Measurements from ENCODE around the gene TLR2.

Gene TLR2, protein sequence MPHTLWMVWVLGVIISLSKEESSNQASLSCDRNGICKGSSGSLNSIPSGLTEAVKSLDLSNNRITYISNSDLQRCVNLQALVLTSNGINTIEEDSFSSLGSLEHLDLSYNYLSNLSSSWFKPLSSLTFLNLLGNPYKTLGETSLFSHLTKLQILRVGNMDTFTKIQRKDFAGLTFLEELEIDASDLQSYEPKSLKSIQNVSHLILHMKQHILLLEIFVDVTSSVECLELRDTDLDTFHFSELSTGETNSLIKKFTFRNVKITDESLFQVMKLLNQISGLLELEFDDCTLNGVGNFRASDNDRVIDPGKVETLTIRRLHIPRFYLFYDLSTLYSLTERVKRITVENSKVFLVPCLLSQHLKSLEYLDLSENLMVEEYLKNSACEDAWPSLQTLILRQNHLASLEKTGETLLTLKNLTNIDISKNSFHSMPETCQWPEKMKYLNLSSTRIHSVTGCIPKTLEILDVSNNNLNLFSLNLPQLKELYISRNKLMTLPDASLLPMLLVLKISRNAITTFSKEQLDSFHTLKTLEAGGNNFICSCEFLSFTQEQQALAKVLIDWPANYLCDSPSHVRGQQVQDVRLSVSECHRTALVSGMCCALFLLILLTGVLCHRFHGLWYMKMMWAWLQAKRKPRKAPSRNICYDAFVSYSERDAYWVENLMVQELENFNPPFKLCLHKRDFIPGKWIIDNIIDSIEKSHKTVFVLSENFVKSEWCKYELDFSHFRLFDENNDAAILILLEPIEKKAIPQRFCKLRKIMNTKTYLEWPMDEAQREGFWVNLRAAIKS

DNA sequence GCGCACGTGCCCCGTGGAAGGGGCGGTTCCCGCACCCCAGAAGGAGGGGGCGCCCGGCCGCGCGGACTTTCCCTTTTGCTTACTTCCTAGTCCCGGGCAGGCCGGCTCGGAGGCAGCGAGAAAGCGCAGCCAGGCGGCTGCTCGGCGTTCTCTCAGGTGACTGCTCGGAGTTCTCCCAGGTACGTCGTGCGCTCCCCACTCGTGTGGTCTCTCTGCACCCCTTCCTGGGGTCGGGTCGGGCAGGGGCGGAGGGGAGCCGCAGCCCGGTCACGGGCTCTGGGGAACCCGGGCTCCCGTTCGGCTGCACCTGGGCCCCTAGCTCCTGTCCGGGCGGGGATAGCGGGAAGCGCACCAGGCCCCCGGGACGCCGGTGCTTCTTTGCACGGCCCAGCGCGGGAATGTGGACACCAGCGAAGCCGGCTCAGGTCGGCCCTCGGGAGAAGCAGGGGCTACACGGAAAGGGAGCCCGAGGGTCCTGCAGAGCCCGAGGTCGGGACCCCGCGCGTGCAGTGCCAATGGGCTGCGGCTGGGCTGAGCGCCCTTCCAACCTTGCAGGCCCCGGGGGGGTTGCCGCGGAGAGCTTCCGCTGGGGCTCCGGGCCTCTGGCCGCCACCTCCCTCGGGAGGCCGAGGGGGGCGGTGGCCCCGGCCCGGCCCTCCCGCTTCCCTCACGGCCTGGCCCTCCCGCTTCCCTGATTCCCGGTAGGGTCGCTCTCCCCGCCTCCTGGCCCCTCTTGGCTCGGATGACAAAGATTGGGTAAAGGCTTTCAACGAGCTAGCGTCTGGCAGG, at the start of gene TLR2:
TLR2 (plus strand) TSS at position 99 of the 789 bp plus-strand sequence. CDS start 18,628 bp downstream, outside the sequence.
- DNase-seq (ENCODE audit: low read depth), result peak; percentile 43

DNA sequence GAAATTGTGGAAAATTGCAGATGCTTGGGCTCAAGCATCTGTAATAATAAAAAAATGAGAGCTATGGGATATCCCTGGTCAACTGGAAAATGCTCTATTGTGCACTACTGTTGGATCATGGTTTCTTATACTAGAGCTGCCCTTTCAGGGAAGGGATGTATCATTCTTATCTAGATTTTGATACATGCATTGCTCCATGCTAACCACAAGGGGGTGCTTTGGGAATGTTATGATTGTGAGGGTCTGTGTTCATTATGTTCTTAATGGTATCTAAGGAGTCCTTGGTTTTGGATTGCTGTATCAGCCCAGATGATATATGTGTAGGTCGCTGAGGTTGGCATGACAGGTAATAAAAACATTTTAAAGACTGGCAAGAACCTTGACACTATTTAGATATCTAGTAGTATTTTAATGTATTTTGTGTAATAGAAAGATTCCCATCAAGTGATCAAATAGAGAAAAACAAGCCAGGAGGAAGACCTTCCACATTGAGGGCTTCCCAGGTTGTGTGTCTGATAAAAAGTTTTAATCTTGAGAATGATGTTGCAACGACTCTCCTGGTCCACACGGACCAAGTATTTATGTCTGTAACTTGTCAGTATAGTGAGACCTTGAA, 49.2 kb upstream of the TLR2 start:
- DNase-seq (ENCODE audit: low read depth), result no peak

DNA sequence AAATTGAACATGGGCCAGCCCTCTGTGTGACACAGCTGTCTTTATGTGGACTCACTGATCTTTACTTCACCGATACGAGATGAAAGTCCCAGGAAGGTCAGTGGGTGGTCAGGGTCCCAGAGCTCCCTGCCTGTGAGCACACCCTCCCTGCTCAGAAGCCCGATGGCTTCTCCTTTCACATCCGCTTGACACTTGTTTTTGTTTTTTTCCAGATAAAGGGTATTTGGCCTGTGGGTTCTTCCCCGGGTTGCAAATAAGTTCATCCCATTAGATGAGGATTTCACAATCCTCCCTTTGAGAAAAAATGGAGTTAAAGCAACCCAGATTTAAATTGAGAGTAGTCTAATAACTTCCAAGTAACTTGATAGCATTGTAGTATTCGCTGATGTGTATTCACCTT, 48.2 kb upstream of the TLR2 start:
- no peak for DNase-seq (ENCODE audit: low read depth)

DNA sequence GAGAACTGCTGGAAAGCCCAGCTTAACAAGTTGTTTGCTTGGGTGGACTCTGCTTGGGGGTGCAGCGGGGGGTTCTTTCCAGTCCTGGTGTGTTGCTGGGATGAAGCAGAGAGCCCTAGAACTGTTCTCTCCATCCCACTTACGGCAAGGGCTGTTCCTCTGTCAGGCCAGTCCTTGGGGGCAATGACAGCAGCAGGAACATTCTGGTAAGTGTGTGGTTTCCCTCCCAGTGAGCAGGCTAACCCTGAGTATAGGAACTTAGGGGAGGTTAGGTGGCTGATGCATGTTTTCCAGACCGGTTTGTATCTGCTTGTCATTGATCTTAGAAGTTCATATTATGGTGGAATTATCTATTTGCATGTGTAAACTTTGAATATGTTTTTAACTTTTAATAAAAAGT, 46.9 kb upstream of the TLR2 start:
- no peak for DNase-seq (ENCODE audit: low read depth)

DNA sequence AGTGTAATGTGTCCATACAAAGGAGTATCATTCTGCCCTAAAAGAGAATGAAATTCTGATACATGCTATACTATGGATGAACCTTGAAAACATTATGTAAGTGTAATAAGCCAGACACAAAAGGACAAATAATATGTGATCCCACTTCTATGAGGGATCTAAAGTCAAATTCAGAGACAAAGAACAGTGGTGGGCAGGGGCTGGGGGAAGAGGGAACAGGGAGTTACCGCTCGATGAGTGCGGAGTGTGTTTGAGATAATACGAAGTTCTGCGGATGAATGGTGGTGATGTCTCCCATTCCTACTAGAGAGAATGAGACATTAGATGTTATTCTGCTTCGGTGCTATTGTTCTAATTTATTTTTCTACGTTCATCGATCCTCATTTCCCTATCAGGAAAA, 46.1 kb upstream of the TLR2 start:
- DNase-seq (ENCODE audit: low read depth), result no peak

DNA sequence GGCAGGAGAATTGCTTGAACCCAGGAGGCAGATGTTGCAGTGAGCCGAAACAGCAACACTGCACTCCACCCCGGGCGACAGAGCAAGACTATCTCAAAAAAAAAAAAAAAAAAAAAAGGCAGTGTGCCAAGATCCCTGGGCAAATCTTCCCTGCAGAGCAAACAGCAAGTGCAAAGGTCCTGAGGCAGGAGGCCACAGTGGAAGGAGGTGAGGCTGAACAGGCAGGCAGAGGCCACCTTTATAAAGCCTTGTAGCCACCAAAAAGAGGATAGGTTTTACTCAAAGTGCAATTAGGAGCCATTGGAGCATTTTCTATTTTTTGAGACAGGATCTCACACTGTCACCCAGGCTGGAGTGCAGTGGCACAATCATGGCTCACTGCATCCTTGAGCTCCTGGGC, 45.1 kb upstream of the TLR2 start:
- DNase-seq (ENCODE audit: low read depth), result no peak

DNA sequence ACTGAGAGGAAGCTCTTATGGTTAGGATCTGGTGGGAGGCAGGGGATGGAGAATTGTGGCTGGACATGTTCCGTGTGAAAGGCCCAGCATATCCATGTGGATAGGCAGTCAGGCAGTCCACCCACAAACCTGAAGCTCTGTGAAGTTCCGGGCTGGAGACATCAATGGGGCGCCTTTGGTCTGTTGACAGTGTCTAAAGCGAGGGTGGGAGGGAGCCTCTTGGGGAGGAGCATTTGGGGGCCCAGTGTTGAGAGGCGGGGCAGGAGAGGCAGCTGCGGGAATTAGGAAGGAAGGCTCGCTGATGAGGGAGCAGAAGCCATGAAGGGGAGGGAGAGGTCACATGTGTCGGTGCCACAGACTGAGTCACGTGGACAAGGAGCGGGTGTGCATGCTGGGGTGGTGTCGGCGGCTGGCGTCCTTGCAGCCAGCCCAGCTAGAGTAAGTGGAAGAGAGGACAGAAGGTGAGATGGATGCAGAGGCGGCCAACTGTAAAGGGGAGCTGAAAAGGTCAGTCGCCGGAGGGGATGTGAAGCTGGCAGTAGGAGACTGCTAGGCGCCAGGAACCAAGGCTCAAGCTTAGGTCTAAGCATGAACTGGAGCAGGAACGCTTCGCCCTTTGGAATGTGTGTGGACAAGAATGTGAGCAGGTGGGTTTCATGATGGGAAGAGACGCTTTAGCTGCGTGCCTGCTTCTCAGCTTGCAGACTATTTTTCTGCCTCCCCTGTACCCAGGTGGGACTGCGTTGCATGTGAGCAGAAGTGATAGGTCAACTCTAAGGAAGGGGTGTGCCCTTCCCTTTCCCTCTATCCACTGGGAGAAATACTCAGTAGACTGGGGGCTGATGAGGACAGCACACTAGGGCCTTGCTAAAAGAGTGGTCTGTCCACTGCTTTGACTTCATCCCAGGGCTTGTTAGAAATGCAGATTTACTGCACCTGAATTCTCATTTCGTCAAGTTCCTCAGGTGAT, 44.0 kb upstream of the TLR2 start:
- DNase-seq (ENCODE audit: low read depth), result no peak

DNA sequence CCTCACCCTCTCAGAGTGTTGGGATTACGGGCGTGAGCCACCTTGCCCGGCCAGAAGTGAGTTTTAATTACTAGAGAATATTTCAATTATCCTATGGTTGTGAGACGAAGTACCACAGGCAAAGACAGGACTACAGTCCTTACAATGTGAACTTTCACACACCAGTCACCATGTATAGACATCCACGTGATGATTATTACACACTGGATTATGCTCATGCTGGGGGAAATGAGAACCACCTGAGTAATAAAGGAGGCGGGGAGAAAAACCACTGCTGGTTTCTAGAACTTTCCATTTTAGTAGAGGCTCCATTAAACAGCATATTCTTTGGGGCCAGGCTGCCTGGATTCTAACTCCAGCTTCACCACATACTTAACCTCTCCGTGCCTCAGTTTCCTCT, 42.5 kb upstream of the TLR2 start:
- no peak for DNase-seq (ENCODE audit: low read depth)

DNA sequence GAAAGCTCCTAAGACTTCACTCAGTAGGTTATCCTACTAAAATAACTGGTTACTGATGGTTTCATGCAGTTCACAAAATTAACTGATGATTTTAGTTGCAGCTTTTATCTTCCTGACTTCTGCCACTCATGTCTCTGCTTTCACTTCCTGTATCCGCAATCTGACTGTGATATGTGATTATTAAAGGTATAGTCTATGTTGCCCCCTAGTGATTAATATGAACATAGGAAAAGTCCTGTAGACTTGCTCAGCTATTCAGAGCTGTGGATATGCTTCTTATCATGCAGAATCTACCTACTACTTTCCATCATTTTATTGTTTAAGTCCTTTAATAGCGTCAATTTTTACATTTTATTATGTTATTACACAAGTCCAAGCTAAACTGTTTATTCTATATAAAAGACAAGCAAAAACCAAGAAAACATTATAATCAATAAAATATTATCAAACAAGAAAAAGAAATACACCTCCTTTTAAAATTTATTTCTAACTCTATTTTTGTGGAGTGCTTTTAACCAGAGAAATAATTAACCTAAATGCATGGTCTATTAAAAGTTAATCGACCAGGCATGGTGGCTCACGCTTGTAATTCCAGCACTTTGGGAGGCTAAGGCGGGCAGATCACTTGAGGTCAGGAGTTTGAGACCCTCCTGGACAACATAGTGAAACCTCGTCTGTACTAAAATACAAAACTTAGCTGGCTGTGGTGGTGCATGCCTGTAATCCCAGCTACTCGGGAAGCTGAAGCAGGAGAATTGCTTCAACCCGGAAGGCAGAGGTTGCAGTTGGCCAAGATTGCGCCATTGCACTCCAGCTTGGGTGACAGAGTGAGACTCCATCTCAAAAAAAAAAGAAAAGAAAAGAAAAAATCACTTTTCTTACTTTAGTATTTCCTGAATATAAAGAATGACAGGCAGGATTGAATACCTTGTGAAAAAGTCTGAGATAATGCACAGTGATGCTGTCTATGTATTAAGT, 40.4 kb upstream of the TLR2 start:
- DNase-seq (ENCODE audit: low read depth), result no peak

DNA sequence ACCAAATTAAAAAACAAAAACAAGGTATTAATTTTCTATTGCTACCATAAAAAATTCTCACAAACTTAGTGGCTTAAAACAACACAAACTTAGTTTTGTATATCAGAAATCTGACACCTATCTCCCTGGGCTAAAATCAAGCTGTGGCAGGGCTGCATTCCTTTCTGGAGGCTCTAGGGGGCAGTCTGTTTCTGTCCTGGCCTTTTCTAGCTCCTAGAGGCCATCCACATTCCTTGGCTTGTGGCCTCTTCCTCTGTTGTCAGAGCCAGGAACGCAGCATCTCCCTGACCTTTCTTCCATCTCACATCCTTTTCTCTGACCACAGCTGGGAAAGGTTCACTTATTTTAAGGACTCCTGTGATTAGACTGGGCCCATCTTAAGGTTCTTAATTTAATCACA, 38.9 kb upstream of the TLR2 start:
- DNase-seq (ENCODE audit: low read depth), result no peak

DNA sequence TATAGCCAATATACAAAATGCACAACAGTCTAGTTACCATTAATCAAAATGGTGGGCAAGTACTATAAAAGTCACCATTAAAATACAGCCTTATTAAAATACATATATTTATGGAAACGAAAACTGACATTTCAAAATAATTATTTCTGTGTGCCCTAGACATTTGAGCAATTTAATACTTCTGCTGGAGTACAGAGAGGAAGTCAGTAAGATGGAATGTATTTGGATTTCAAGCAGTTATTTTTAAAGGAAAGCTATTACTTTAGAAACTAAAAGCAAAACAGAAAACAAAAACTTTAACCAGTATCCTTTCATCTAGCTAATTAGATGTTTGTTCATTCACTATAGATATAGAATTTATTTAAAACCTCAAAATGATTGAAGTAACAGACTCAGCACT, 37.8 kb upstream of the TLR2 start:
- DNase-seq (ENCODE audit: low read depth), result no peak

DNA sequence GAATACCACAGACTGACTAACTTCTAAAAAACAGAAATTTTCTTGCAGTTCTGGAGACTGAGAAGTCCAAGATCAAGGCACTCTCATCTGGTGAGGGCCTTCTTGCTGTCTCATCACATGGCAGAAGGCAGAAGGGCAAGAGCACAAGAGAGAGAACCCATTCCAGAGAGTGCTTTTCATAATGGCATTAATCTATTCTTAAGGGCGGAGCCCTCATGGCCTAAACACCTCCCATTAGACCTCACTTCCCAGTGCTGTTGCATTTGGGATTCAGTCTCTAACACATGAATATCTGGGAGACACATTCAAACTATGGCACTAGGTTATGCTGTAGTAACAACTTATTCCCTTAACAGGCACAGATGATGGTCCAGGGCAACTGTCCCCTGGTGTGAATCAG, 37.1 kb upstream of the TLR2 start:
- DNase-seq (ENCODE audit: low read depth), result no peak

DNA sequence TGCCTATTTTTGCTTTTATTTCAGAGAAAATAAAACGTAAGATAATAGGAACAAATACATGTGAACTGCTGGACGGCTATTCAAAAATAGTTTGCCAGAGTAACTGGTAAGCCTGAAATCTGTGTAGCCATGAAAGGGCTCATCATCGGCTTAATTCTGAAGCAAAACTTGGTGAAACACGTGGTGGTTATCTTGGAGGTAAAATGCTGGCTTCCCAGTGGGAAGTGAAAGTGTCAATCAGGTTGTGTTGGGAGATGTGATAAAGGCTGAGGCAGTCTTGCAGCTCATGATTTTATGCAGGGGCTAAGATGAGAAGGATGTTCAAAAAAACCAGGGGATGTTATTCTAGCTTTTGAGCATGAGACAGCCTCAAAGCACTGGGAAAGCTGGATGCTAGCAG, 36.1 kb upstream of the TLR2 start:
- no peak for DNase-seq (ENCODE audit: low read depth)

DNA sequence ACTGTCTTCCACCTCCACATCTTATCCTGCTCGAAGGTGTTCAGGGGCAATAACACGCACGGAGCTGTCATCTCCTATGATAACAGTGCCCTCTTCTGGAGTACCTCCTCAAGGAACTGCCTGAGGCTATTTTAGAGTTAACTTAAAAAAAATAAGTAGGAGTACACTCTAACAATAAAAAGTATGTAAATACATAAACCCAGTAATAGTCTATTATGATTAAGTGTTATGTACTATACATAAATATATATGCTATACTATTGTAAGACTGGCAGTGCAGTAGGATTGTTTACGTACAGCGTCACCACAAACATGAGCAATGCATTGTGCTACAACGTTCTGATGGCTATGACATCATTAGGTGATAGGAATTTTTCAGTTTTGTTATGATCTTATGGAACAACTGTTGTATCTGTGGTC, 34.5 kb upstream of the TLR2 start:
- DNase-seq (ENCODE audit: low read depth), result no peak

DNA sequence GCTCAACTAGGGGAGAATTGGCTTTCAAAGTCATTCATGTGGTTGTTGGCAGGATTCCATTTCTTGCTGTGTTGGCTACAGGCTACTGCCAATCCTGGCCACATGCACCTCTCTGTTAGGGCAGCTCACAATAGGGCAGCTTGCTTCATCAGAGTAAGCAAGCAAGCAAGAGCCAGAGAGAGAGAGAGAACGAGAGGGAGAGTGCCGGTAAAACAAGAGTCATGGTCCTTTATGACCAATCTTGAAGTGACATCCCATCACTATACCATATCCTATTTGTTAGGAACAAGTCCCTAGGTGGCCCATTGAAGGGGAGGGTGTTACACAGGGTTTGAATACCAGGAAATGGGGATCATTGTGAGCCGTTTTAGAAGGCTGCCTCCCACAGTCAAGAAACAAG, 33.0 kb upstream of the TLR2 start:
- DNase-seq (ENCODE audit: low read depth), result no peak

DNA sequence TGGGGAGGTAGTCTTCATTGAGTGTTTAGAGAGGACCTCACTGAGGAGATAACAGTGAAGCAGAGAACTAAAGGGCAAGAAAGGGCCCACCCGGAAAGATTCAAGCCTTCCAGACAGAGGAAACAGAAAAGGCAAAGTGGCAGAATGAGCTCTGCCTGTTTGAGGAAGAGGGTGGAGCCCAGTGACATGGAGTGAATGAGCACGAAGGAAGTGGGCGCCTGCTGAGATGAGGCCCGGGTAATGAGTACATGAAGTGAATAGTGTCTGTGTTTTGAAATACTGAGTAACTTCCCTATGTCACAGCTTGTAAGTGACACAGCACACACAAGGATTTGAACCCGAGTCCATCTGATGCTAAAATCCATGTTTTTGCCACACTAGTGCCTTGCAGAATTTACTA, 32.5 kb upstream of the TLR2 start:
- peak; percentile 8 for DNase-seq (ENCODE audit: low read depth)

DNA sequence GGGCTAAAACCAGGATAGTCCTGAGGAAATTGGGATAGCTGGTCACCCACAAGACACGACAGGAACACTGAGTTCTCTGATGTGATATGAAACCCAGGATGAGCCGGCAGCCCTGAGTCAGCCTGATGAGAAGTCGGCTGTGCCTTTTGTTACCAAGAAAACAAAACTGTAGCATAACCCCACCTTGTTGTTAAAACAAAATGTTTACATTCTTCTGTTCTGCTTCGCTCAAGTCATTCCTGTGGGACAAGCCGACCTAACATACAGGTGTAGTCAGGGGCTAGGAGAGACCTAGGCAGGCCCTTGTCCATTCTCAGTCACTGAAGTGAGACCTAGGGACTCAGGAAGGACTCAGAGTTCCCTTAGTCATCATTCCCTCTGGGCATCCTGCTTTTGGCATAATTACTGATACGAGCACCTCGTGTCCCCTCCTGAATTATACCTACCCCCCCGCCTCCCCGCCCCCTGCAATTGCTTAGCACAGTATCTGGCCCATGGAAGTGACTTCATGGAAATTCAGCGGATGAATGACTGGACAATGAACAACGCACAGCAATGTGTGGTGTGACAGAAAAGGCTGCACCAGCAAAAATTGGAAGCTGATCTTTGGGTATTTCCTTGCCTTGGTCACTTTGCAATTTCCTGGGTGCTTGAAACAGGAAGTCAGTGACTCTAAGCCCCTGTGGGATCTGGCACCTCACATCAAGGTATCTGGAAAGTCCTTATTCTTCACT, 31.9 kb upstream of the TLR2 start:
- no peak for DNase-seq (ENCODE audit: low read depth)

DNA sequence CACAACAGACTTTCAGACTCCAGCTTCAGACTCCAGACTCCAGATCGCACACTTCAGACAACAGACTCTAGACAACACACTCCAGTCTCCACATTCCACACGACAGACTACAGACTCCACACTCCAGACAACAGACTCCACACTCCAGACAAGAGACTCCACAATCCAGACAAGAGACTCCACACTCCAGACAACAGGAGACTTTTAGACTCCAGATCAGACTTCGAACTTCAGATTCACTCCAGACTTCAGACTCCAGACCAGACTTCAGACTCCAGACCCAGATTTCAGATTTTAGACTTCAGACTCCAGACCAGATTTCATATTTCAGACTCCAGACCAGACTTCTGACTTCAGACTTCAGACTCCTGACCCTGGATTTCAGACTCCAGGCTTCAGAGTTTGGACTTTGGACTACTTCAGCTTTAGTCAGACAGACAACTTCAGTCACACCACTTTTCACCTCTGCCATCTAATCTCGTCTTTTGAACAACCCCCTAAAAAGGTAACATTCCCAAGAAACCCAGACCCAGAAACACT, 29.0 kb upstream of the TLR2 start:
- no peak for DNase-seq (ENCODE audit: low read depth)

DNA sequence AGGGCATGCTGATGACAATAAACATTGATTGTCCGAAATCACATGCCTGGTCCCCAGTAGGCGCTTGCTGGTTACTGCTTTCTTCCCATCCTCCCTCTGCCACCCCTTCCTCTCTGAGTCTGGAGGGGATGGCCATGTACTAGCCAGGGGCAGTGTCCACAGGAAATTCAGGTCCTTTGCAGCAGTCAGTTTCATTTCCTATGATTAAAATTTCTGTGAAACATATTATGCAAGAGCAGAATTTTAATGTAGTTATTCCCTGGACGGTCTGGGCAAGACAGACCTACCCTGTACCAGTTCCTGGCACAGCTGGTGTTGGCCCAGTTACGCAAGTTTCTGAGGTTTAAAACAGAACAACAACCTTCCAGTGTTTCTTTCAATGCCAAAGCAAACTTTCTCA, 28.2 kb upstream of the TLR2 start:
- DNase-seq (ENCODE audit: low read depth), result no peak
